ENCODE results near the gene UBE3D. TPM values are rescaled to one million over a fixed set of nuclear protein-coding genes. Genes with fewer than 3 reads are reported as not detected.
"Not testable (repeated sequence)": the region's sequence is repeated elsewhere in the genome, so short reads cannot be mapped to it uniquely, and the experiment has no call there.

Gene UBE3D
- total RNA-seq, 1 experiment from 2014 or later: 10.7 TPM

GRCh38 chr6:82852904-82853303, 212.7 kb downstream of the UBE3D start:
- not testable (repeated sequence) for H3K4me1 ChIP-seq (ENCODE audit: insufficient read depth, low read length); H3K14ac ChIP-seq (ENCODE audit: insufficient read depth, low read length); H4K8ac ChIP-seq (replicated peaks; ENCODE audit: insufficient read length, low read depth, low read length); H3K4me3 Mint-ChIP-seq; H3K27me3 ChIP-seq (ENCODE audit: insufficient read depth, low read length); H3K56ac ChIP-seq (ENCODE audit: insufficient read length, low read depth, low read length); H4K91ac ChIP-seq (ENCODE audit: insufficient read length, low read depth, low read length); H3K9ac ChIP-seq (ENCODE audit: extremely low read depth, insufficient read length, low read length); H3K4me2 ChIP-seq (ENCODE audit: insufficient read depth, insufficient read length, low read length); H3K9me3 ChIP-seq (ENCODE audit: control insufficient read depth, low read depth, low read length); H3K27me3 Mint-ChIP-seq (ENCODE audit: low read depth); H3K23me2 ChIP-seq (ENCODE audit: insufficient read length, low read depth, low read length, poor library complexity, severe bottlenecking); H3K23ac ChIP-seq (ENCODE audit: insufficient read length, low read depth, low read length); H3K27ac ChIP-seq (ENCODE audit: insufficient read length, low read depth, low read length); H2BK15ac ChIP-seq (ENCODE audit: low read depth, low read length); H2BK20ac ChIP-seq (ENCODE audit: low read depth, low read length, poor library complexity, severe bottlenecking); H2BK12ac ChIP-seq (ENCODE audit: insufficient read length, low read depth, low read length); H2BK5ac ChIP-seq (ENCODE audit: insufficient read length, low read length); H3K18ac ChIP-seq (ENCODE audit: insufficient read length, low read depth, low read length); H2AFZ ChIP-seq (ENCODE audit: low read length); H3K36me3 Mint-ChIP-seq (ENCODE audit: insufficient read depth in 1 of 3, low read depth in 3 of 3); H2BK120ac ChIP-seq (ENCODE audit: low read depth, low read length, poor library complexity, severe bottlenecking); H3K79me1 ChIP-seq (ENCODE audit: insufficient read depth, low read depth, low read length, poor library complexity, severe bottlenecking); DNase-seq; H3K4ac ChIP-seq (ENCODE audit: low read depth, low read length); H4K5ac ChIP-seq (ENCODE audit: insufficient read length, low read depth, low read length); H3K27ac Mint-ChIP-seq; H4K20me1 ChIP-seq (ENCODE audit: control insufficient read depth, insufficient read depth, insufficient read length); H2AK5ac ChIP-seq (ENCODE audit: insufficient read length, low read length); H3K4me1 Mint-ChIP-seq; H3T11ph ChIP-seq (ENCODE audit: low read length); H3K79me2 ChIP-seq (ENCODE audit: insufficient read depth, low read length)
- WGBS (ENCODE audit: extremely low coverage, insufficient read length, low lambda C conversion rate): no CpG with 5 or more reads among the region's 3 CpGs
- H3K9me3 Mint-ChIP-seq: peaks cover 14 to 21% of the 10 kb centered on the region in 2 experiments

Measured in H9 (cell line).